AG10803 (cell line): Measurements from ENCODE around the gene TBC1D32.
"Not testable (repeated sequence)": the region's sequence is repeated elsewhere in the genome, so short reads cannot be mapped to it uniquely, and the experiment has no call there.

Experiments
- DNase-seq: peaks from one replicate; pipeline ENCODE4 v3.0.0; 2010; ENCODE audit warnings: low read depth
- H3K4me3 ChIP-seq: 2 replicates; pipeline ENCODE4 v1.5.1; 2011; ENCODE audit warnings: mild to moderate bottlenecking, low read length, control low read depth
- TF ChIP-seq, protein P1 (sequence below): conservative IDR thresholded peaks from 2 replicates; pipeline ENCODE4 v1.5.1; 2011; ENCODE audit warnings: mild to moderate bottlenecking, low read length, control low read depth, inconsistent platforms

The TBC1D32 gene

DNA sequence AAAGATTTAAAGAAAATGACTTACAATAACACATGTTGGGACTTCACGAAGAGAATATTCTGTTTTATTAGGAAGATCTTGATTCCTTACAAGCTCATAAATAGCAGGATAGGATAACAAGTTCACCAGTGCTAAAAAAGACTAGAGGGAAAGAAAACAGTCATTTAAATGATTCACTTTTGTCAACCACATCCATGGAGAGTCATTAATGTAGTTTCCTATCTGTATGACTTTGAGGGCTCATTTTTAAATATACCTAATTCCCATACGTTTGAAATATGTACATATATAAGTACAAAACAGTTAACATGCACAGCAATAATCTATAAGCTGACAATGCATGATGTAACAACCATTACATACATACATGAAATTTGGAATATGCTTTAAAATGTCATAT, 111.1 kb downstream of the TBC1D32 start:
- TF ChIP-seq, protein P1, sequence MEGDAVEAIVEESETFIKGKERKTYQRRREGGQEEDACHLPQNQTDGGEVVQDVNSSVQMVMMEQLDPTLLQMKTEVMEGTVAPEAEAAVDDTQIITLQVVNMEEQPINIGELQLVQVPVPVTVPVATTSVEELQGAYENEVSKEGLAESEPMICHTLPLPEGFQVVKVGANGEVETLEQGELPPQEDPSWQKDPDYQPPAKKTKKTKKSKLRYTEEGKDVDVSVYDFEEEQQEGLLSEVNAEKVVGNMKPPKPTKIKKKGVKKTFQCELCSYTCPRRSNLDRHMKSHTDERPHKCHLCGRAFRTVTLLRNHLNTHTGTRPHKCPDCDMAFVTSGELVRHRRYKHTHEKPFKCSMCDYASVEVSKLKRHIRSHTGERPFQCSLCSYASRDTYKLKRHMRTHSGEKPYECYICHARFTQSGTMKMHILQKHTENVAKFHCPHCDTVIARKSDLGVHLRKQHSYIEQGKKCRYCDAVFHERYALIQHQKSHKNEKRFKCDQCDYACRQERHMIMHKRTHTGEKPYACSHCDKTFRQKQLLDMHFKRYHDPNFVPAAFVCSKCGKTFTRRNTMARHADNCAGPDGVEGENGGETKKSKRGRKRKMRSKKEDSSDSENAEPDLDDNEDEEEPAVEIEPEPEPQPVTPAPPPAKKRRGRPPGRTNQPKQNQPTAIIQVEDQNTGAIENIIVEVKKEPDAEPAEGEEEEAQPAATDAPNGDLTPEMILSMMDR: no peak
- DNase-seq: no peak
- no peak overlapping the region for H3K4me3 ChIP-seq

DNA sequence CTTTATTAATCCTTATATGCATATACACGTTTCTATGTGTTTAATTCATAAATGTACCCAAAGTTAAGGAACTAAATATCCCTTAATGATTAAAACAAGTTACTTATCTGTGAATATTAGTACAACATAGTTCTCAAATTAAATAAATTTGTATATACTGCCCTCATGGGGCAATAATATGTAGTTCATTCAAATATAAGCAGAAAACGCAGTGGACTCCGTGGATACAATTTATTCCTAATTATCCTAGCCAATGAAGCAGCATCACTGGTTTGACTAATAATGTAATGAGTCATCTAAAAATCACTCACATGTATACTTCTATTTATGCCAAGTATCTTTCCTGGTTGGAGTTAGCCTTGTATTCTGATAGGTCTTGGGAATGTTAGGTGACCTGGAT, 111.6 kb downstream of the TBC1D32 start:
- peak; percentile 40 for DNase-seq
- TF ChIP-seq, protein P1: peak; percentile 40
- H3K4me3 ChIP-seq: no peak overlapping the region

DNA sequence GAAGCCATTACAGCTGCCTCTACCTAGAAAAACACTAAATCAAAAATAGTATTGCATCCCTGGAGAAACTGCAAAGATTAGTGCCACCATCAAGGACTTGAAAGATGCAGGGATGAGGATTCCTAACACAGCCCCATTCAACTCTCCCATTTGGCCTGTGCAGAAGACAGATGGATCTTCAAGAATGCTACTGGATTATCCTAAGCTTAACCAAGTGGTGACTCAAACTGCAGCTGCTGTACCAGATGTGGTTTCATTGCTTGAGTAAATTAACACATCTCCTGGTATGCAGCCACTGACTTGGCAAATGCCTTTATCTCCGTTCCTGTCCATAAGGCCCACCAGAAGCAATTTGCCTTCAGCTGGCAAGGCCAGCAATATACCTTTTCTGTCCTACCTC, 117.4 kb downstream of the TBC1D32 start:
- no peak overlapping the region for H3K4me3 ChIP-seq
- peak; percentile 69 for DNase-seq
- TF ChIP-seq, protein P1: no peak

DNA sequence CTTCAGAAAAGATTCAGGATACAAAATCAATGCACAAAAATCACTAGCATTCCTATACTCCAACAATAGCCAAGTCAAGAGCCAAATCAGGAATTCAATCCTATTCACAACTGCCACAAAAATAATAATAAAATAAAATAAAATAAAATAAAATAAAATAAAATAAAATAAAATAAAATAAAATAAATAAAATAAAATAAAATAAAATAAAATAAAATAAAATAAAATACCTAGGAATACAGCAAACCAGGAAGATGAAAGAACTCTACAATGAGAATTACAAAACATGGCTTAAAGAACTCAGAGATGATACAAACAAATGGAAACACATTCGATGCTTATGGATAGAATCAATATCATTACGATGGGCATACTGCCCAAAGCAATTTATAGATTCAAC, 120.9 kb downstream of the TBC1D32 start:
- H3K4me3 ChIP-seq, DNase-seq: not testable (repeated sequence)

DNA sequence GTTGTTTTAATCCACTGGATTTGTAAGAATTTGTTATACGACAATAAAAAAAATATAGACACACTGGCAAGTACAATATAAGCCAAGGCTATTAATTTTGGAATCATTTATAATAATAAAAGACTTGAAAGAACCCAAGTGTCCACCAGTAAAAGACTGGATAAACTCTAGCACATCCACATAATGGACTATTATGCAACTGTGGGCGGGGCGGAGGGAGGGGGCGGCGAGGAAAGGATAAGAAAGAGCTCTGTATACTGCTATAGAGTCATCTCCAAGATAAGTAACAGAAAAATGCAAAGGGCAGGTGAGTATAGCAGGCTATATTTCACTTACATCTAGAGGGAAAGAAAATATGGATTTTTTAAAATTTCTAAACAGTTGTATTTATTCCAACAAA, 123.3 kb downstream of the TBC1D32 start:
- TF ChIP-seq, protein P1: no peak
- DNase-seq: no peak
- H3K4me3 ChIP-seq: no peak overlapping the region

DNA sequence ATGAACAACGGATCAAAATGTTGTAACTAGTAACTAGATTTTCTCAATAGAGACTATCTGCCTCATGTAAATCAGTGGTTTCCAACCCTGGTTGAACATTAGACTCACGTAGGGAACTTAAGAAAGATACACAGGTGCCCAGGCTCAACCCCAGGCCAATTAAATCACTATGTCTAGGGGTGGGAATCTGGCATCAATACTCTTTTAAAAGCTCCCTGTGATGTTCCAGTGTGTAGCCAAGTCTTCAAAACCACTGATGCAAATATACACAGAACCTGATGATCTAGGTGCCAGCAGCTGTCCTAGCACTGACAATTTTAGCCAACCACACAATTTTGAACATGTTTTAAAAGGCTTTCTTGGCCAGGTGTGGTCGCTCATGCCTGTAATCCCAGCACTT, 128.7 kb downstream of the TBC1D32 start:
- DNase-seq: no peak
- TF ChIP-seq, protein P1: no peak
- no peak overlapping the region for H3K4me3 ChIP-seq

DNA sequence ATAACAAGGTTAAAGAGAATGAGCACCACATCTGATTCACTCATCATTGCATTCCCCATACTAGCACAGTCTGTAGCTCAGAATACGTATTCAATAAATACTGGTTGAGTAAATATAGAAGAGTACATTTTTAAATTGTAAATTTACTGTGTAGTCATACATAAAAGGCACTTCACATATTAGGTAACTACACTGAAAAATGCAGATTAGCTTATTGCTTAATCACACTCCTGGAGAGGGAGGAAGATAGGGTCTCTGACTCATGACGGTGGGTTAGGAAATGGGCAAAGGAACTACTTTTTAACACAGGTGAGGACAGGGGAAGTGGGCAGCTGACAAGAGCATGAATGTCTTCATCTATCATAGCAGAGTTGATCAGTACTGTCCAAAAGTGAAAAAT, 133.2 kb downstream of the TBC1D32 start:
- no peak for DNase-seq
- TF ChIP-seq, protein P1: no peak
- no peak overlapping the region for H3K4me3 ChIP-seq

DNA sequence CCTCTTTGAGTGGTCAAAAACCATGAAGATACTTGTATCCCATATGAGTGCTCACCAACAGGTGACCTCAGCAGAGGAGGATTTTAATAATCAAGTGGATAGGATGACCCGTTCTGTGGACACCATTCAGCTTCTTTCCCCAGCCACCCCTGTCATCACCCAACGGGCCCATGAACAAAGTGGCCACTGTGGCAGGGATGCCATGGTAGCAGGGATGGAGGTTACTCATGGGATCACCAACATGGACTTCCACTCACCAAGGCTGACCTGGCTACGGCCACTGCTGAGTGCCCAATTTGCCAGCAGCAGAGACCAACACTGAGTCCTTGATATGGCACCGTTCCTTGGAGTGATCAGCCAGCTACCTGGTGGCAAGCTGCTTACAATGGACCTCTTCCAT, 138.2 kb downstream of the TBC1D32 start:
- not testable (repeated sequence) for DNase-seq, H3K4me3 ChIP-seq
